ENCODE data around the gene ELMO3. TPM values are rescaled to one million over a fixed set of nuclear protein-coding genes. Genes with fewer than 3 reads are reported as not detected.

The ELMO3 gene
- total RNA-seq, 6 experiments from 2014 or later, result 1.8 to 8.0 (median 4.6) TPM

GRCh38 chr16:67208154-67208896 is 9.4 kb downstream of the ELMO3 start:
- Histone ChIP-seq H3K4me1 (peaks cover 0 to 15% (median 0%) of the 10 kb centered on the region in 4 donors), H3K9me3 (no peaks in the 10 kb centered on the region), H3K27ac (no peak overlapping the region), H3K27me3 (no peaks in the 10 kb centered on the region), H3K4me3 (no peak overlapping the region), H3K36me3 (no peaks in the 10 kb centered on the region)
- no peak for TF ChIP-seq CTCF (IDR thresholded peaks at IDR 0.05)
- TF ChIP-seq POLR2A (IDR thresholded peaks at IDR 0.05), result no peak
- DNase-seq (no peak), ATAC-seq (no peak)
- intact Hi-C loops (cut with DNase I), result no loop called here
- no CpG with 5 or more reads among the region's 11 CpGs for WGBS (ENCODE audit: insufficient coverage, low coverage, low lambda C conversion rate, missing lambda C conversion rate)

GRCh38 chr16:67209565-67209964 is 10.6 kb downstream of the ELMO3 start:
- ATAC-seq (no peak), DNase-seq (no peak)
- H3K36me3 ChIP-seq, result no peaks in the 10 kb centered on the region
- 87% methylated on average over 4 of the region's 8 CpGs for WGBS (ENCODE audit: insufficient coverage, low coverage, low lambda C conversion rate, missing lambda C conversion rate)
- H3K27me3 ChIP-seq, result no peaks in the 10 kb centered on the region
- peaks cover 0 to 28% (median 5%) of the 10 kb centered on the region in 4 donors for H3K4me1 ChIP-seq
- TF ChIP-seq CTCF (IDR thresholded peaks at IDR 0.05) (no peak), POLR2A (IDR thresholded peaks at IDR 0.05) (no peak)
- intact Hi-C loops (cut with DNase I), result no loop called here
- no peak overlapping the region for H3K27ac ChIP-seq
- no peak overlapping the region for H3K4me3 ChIP-seq
- H3K9me3 ChIP-seq, result no peaks in the 10 kb centered on the region

GRCh38 chr16:67210069-67210937 is 11.4 kb downstream of the ELMO3 start:
- ATAC-seq (peak; percentile 75 to 95 (median 84)), DNase-seq (peak; percentile 67 to 92 (median 91))
- Histone ChIP-seq H3K36me3 (no peaks in the 10 kb centered on the region), H3K4me1 (peaks cover 0 to 28% (median 5%) of the 10 kb centered on the region in 4 donors), H3K9me3 (no peaks in the 10 kb centered on the region), H3K4me3 (no peak overlapping the region), H3K27ac (no peak overlapping the region), H3K27me3 (no peaks in the 10 kb centered on the region)
- intact Hi-C loops (cut with DNase I), result no loop called here
- TF ChIP-seq POLR2A (IDR thresholded peaks at IDR 0.05), result no peak
- TF ChIP-seq CTCF (IDR thresholded peaks at IDR 0.05), result peak in 1 of 4 donors; percentile 11
- 67% methylated on average over 3 of the region's 25 CpGs for WGBS (ENCODE audit: insufficient coverage, low coverage, low lambda C conversion rate, missing lambda C conversion rate)

GRCh38 chr16:67211674-67212073 is 12.7 kb downstream of the ELMO3 start:
- 81% methylated on average over 6 of the region's 7 CpGs for WGBS (ENCODE audit: insufficient coverage, low coverage, low lambda C conversion rate, missing lambda C conversion rate)
- Histone ChIP-seq H3K4me1 (peaks cover 0 to 28% (median 5%) of the 10 kb centered on the region in 4 donors), H3K36me3 (no peaks in the 10 kb centered on the region), H3K27me3 (no peaks in the 10 kb centered on the region), H3K9me3 (no peaks in the 10 kb centered on the region), H3K4me3 (no peak overlapping the region), H3K27ac (no peak overlapping the region)
- DNase-seq, result no peak
- intact Hi-C loops (cut with DNase I), result no loop called here
- ATAC-seq, result no peak
- TF ChIP-seq POLR2A (IDR thresholded peaks at IDR 0.05) (no peak), CTCF (IDR thresholded peaks at IDR 0.05) (no peak)
